K562 (cell line): ENCODE results near the gene SLC20A1. TPM values are rescaled to one million over a fixed set of nuclear protein-coding genes. Genes with fewer than 3 reads are reported as not detected.

ENCODE experiments used
- ATAC-seq: fragments of 200-7000 bp; cut with Tn5 transposase; 3 replicates; pipeline ENCODE4 v1.9.1; 2020; ENCODE audit warnings: moderate library complexity
- BruUV-seq: library from RNA; stranded (reverse); fragments of 400-500 nt; replicated peaks from 2 replicates; lab custom pipeline; 2021; lab: Mats Ljungman, UMichigan
- CTCF ChIA-PET: fragments of 300-600 bp; formaldehyde crosslinking; extraction: SDS; loops from one replicate; lab custom pipeline; 2021; ENCODE audit warnings: low intra/inter-chr PET ratio; lab: Yijun Ruan, JAX
- POLR2A ChIA-PET: fragments of 300-600, 350-650 bp; sonication (Branson Sonifier 250); formaldehyde crosslinking; extraction: SDS; loops from one replicate; lab custom pipeline; 2021; ENCODE audit warnings: antibody characterized with exemption, inconsistent platforms; lab: Yijun Ruan, JAX
- DNase-seq, 4 experiments: peaks; one replicate each; pipeline versions ENCODE4 v3.0.0 to v3.0.0-alpha.2; 2011 to 2018; ENCODE audit warnings: low spot score in 3 of 4, mixed read lengths in 3 of 4; ENCODE audit errors: extremely low read depth in 1 of 4
- FAIRE-seq: peaks from 2 replicates; lab custom pipeline; 2011; peaks lifted over from hg19 to GRCh38; lab: Jason Lieb, UNC
- H2AFZ ChIP-seq: 2 replicates; pipeline ENCODE4 v1.6.0; 2011; ENCODE audit warnings: low read depth, low read length, control low read depth, inconsistent platforms
- H3K27ac ChIP-seq: fragments of 200-600 bp; 3 replicates; pipeline ENCODE4 v1.8.0; 2011; ENCODE audit warnings: low read depth, mild to moderate bottlenecking, control low read depth, inconsistent platforms, low read length, moderate library complexity, mixed read lengths; ENCODE audit errors: extremely low read depth
- H3K27me3 ChIP-seq, 2 experiments: fragments of 300-600 bp in 1 of 2; 2 replicates in 1 of 2; 3 replicates in 1 of 2; pipeline versions ENCODE4 v1.6.0 to v1.8.0; 2011; ENCODE audit warnings: inconsistent platforms in 2 of 2, low read length in 2 of 2, mild to moderate bottlenecking in 1 of 2, mixed read lengths in 1 of 2, moderate library complexity in 1 of 2; ENCODE audit not compliant: control insufficient read depth in 2 of 2, insufficient read depth in 2 of 2
- H3K36me3 ChIP-seq: fragments of 300-600 bp; 3 replicates; pipeline ENCODE4 v1.8.0; 2011; ENCODE audit warnings: mild to moderate bottlenecking, low read length, inconsistent platforms; ENCODE audit not compliant: control insufficient read depth, insufficient read depth
- H3K4me1 ChIP-seq, 2 experiments: fragments of 200-600 bp in 1 of 2; replicated peaks in 1 of 2; 2 replicates in 1 of 2; 3 replicates in 1 of 2; pipeline versions ENCODE4 v1.5.1 to v1.8.0; 2011; ENCODE audit warnings: inconsistent platforms in 2 of 2, low read length in 2 of 2, mild to moderate bottlenecking in 1 of 2, mixed read lengths in 1 of 2, moderate library complexity in 1 of 2; ENCODE audit not compliant: control insufficient read depth in 2 of 2, insufficient read depth in 2 of 2
- H3K4me2 ChIP-seq: 2 replicates; pipeline ENCODE4 v1.6.1; 2011; ENCODE audit warnings: low read length, control low read depth, inconsistent platforms, mixed read lengths; ENCODE audit not compliant: insufficient read depth
- H3K4me3 ChIP-seq: fragments of 200-600 bp; sonication (generic), shearing (Covaris generic); 2 replicates; pipeline ENCODE4 v1.5.1; 2016; ENCODE audit warnings: control low read depth, inconsistent platforms
- H3K79me2 ChIP-seq: fragments of 200-600 bp; 3 replicates; pipeline ENCODE4 v1.8.0; 2011; ENCODE audit warnings: low read length, inconsistent platforms; ENCODE audit not compliant: control insufficient read depth, insufficient read depth
- H3K9ac ChIP-seq, 2 experiments: 2 replicates each; pipeline versions ENCODE4 v1.6.0 to v1.6.1; 2011; ENCODE audit warnings: low read depth in 2 of 2, low read length in 2 of 2, control low read depth in 1 of 2, inconsistent platforms in 1 of 2, mild to moderate bottlenecking in 1 of 2, mixed read lengths in 1 of 2; ENCODE audit not compliant: insufficient read depth in 1 of 2
- H3K9me1 ChIP-seq: one replicate; pipeline ENCODE4 v1.6.0; 2011; ENCODE audit warnings: inconsistent platforms, mild to moderate bottlenecking, low read length, moderate library complexity; ENCODE audit not compliant: control insufficient read depth, insufficient read depth
- H3K9me3 ChIP-seq: replicated peaks from 2 replicates; pipeline ENCODE4 v1.5.1; 2011; ENCODE audit warnings: low read depth, low read length, inconsistent platforms; ENCODE audit not compliant: control insufficient read depth, insufficient read depth
- H4K20me1 ChIP-seq: replicated peaks from 2 replicates; pipeline ENCODE4 v1.6.1; 2011; ENCODE audit warnings: low read length, inconsistent platforms, mixed read lengths; ENCODE audit not compliant: control insufficient read depth, insufficient read depth
- FOSL1 ChIP-seq: fragments of 200-800 bp; sonication (Bioruptor generic); conservative IDR thresholded peaks from 2 replicates; pipeline ENCODE4 v1.6.1; 2016; ENCODE audit warnings: missing genetic modification characterization, missing compliant biosample characterization
- FOXA3 ChIP-seq, 2 experiments: fragments of 450-650 bp in 1 of 2; sonication (generic) in 1 of 2; formaldehyde crosslinking; IDR thresholded peaks in 1 of 2; conservative IDR thresholded peaks in 1 of 2; 2 replicates each; pipeline versions ENCODE4 v1.4.0 to v1.8.0; 2020 to 2022; ENCODE audit warnings: mild to moderate bottlenecking in 2 of 2, missing genetic modification reagents in 1 of 2
- FOXK2 ChIP-seq, 2 experiments: fragments of 450-650 bp; IDR thresholded peaks in 1 of 2; conservative IDR thresholded peaks in 1 of 2; 2 replicates each; pipeline ENCODE4 v1.6.1; 2016; ENCODE audit warnings: low read depth in 2 of 2, mild to moderate bottlenecking in 1 of 2
- NELFE ChIP-seq: IDR thresholded peaks from 2 replicates; pipeline ENCODE4 v1.6.1; 2011; ENCODE audit warnings: mild to moderate bottlenecking; ENCODE audit not compliant: insufficient read depth, insufficient read length
- NUFIP1 ChIP-seq: fragments of 450-650 bp; IDR thresholded peaks from 2 replicates; pipeline ENCODE4 v1.6.1; 2018; ENCODE audit not compliant: partially characterized antibody
- POLR2B ChIP-seq: fragments of 450-650 bp; IDR thresholded peaks from 2 replicates; pipeline ENCODE4 v1.6.1; 2018; ENCODE audit warnings: low read depth; ENCODE audit not compliant: partially characterized antibody
- ZBTB1 ChIP-seq: sonication (generic); formaldehyde crosslinking; IDR thresholded peaks from 2 replicates; pipeline ENCODE4 v1.8.1; 2023; ENCODE audit warnings: missing genetic modification reagents, low read depth, mild to moderate bottlenecking, borderline replicate concordance
- ZNF311 ChIP-seq: fragments of 250-450 bp; sonication (Bioruptor Pico); IDR thresholded peaks from 2 replicates; pipeline ENCODE4 v1.4.0; 2020; ENCODE audit warnings: mild to moderate bottlenecking, moderate library complexity
- ZNF830 ChIP-seq: fragments of 250-450 bp; sonication (Bioruptor Pico); IDR thresholded peaks from 2 replicates; pipeline ENCODE4 v1.5.0; 2021; ENCODE audit warnings: mild to moderate bottlenecking
- WGBS: fragments of 100-300 bp; shearing (Covaris generic); methylation state at CpG from one replicate; pipeline ENCODE4 v1.1.6; 2016; ENCODE audit warnings: low coverage, mixed read lengths; ENCODE audit not compliant: insufficient coverage; ENCODE audit errors: missing lambda C conversion rate; 5-methylcytosine and 5-hydroxymethylcytosine counted together
- in situ Hi-C: fragments of 300-500 bp; cut with MboI; formaldehyde crosslinking; loops from 4 replicates; pipeline ENCODE4 v1.15.0; 2018; ENCODE audit warnings: inconsistent platforms, mixed read lengths
- intact Hi-C: fragments of 100-400 bp; cut with micrococcal nuclease; formaldehyde crosslinking; loops from 2 replicates; pipeline ENCODE4 v1.14.2; 2022
- polyA plus RNA-seq, 8 experiments: library from polyadenylated mRNA; depleted of rRNA in 4 of 8; stranded (reverse) in 5 of 8; unstranded in 3 of 8; fragments of >200 nt; fragmentation: Nextera tagmentation in 2 of 8; fragmentation: Illumina TruSeq in 1 of 8; extraction: Ambion mirVana in 2 of 8; extraction: Trizol in 1 of 8; gene quantifications; 2 replicates each; pipeline versions ENCODE4 v1.2.1 to v1.2.3, GENCODE V29; 2011 to 2014; ENCODE audit warnings: inconsistent platforms in 1 of 8, missing spikeins in 1 of 8
- total RNA-seq, 7 experiments: library from RNA; depleted of rRNA in 6 of 7; stranded (reverse); fragments of >200 nt in 6 of 7; fragmentation: Illumina TruSeq in 2 of 7; extraction: Trizol in 2 of 7; gene quantifications; 2 replicates each; pipeline versions ENCODE4 v1.2.1 to v1.2.3, GENCODE V29; 2011 to 2021; ENCODE audit warnings: low replicate concordance in 1 of 7
- TF ChIP-seq, protein P1 (sequence below): fragments of 450-650 bp; IDR thresholded peaks from one replicate; pipeline ENCODE4 v1.6.1; 2018; ENCODE audit warnings: mild to moderate bottlenecking, moderate library complexity; ENCODE audit not compliant: partially characterized antibody
- TF ChIP-seq, protein P2 (sequence below): sonication (generic); formaldehyde crosslinking; IDR thresholded peaks from 2 replicates; pipeline ENCODE4 v1.8.0; 2022; ENCODE audit warnings: mild to moderate bottlenecking, missing genetic modification reagents, borderline replicate concordance

The SLC20A1 gene
- total and polyA plus RNA-seq, 9 of the 15 experiments (the other 6 are each of a cell fraction or from before 2014, with no cell fraction given): 53.8 to 150 (median 74.7) TPM

DNA sequence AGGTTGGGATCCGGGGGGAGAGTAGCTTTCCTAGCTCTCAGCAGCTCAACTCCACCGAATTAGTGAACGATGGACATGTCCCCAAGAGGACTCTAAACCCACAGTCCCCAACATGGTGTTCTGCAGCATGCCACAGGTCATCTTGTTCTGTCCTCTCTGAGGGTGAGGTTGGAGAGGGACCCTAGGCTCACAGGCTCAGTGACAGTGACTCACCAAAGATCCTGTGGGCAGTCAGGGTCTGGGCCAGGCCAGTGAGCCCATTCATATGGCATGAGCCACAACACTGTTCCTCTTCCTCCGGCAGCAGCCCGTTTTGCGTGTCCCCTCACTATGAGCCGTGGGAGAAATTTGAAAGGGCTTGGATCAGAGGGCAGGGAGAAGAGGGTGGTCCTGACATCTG, 2.8 kb upstream of the SLC20A1 start:
- peaks cover 34% of the 10 kb centered on the region for H3K79me2 ChIP-seq
- peaks cover 24 to 57% of the 10 kb centered on the region in 2 experiments for H3K4me1 ChIP-seq
- intact Hi-C loops: no loop called here
- no peak overlapping the region for H3K4me2 ChIP-seq
- ATAC-seq: no peak
- 68% methylated on average over 7 of the region's 7 CpGs for WGBS
- no peak for TF ChIP-seq NUFIP1
- TF ChIP-seq FOSL1: peak; percentile 18; the same call in 1 of the 2 replicates
- TF ChIP-seq, all 486 proteins: peak for 1
- no peak overlapping the region for H3K27ac ChIP-seq
- no peak overlapping the region for H3K4me3 ChIP-seq
- H3K27me3 ChIP-seq: no peaks in the 10 kb centered on the region
- no peaks in the 10 kb centered on the region for H3K9me3 ChIP-seq
- in situ Hi-C loops: no loop called here
- FAIRE-seq: no peak
- DNase-seq: peak in 1 of 4 experiments; percentile 34
- POLR2A ChIA-PET: interaction anchor here (0.7 to 9.6 kb wide), 3 partner anchors 11 to 43 kb away, joined by 3 to 84 read pairs (median 5); no protein-coding TSS in a partner anchor
- no TSS peak for BruUV-seq
- H3K36me3 ChIP-seq: peaks cover 13% of the 10 kb centered on the region
- peak overlapping the region in 1 of 2 experiments; percentile 18; a peak in 1 of 4 replicates for H3K9ac ChIP-seq
- CTCF ChIA-PET: no interaction called here
- H4K20me1 ChIP-seq: peaks cover 12% of the 10 kb centered on the region; the same call in 1 of the 2 replicates
- no peak overlapping the region for H2AFZ ChIP-seq
- no peaks in the 10 kb centered on the region for H3K9me1 ChIP-seq

DNA sequence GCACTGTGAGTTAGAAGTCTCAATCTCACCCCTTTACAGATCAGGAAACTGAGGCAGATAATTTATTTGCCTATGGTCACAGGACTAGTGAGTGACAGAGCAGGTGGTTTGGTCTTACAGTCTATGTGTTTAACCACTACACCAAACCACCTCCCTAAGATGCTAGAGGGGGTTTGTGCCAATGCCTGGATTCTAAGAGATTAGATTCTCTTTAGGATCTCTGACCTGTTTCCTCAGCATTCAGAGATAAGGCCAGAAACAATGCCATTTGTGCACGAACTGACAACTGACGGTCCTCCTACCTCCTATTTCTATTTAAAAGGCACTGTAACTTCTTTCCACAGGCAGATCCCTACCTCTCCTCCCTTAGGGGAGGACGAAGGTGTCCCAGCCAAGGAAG, 2.3 kb upstream of the SLC20A1 start:
- no TSS peak for BruUV-seq
- Histone ChIP-seq H4K20me1 (peaks cover 13% of the 10 kb centered on the region; the same call in 1 of the 2 replicates), H3K4me3 (no peak overlapping the region), H3K9me3 (no peaks in the 10 kb centered on the region), H3K4me2 (peak overlapping the region; percentile 99), H3K9ac (peak overlapping the region; percentile 46 to 87; a peak in 2 of 4 replicates), H3K27ac (peak overlapping the region; percentile 25; the same call in 1 of the 3 replicates), H2AFZ (peak overlapping the region; percentile 96), H3K36me3 (peaks cover 19% of the 10 kb centered on the region), H3K4me1 (peaks cover 24 to 62% of the 10 kb centered on the region in 2 experiments), H3K9me1 (no peaks in the 10 kb centered on the region), H3K27me3 (no peaks in the 10 kb centered on the region), H3K79me2 (peaks cover 39% of the 10 kb centered on the region)
- POLR2A ChIA-PET: interaction anchor here (9.6 kb wide), 1 partner anchor 11 kb away, joined by 84 read pairs; no protein-coding TSS in a partner anchor
- WGBS: 6% methylated on average over 3 of the region's 3 CpGs
- in situ Hi-C loops (no loop called here), intact Hi-C loops (no loop called here)
- CTCF ChIA-PET: no interaction called here
- no peak for ATAC-seq
- DNase-seq: peak in 1 of 4 experiments; percentile 49
- FAIRE-seq: no peak
- TF ChIP-seq POLR2B (no peak), ZNF311 (CRISPR knock-in tag) (no peak), NELFE (no peak), FOXA3 (CRISPR knock-in tag; conservative IDR thresholded peaks at IDR 0.05 in 1 of 2, IDR thresholded peaks at IDR 0.05 in 1 of 2) (0 out of 4 replicates have a peak, but pooled peaks of 1 of the 2 experiments have one; percentile 6), ZNF830 (CRISPR knock-in tag) (no peak), FOXK2 (conservative IDR thresholded peaks at IDR 0.05 in 1 of 2, IDR thresholded peaks at IDR 0.05 in 1 of 2; ENCODE audit: low read depth in 2 of 2) (no peak), ZBTB1 (CRISPR knock-in tag) (no peak)
- TF ChIP-seq, protein P1, sequence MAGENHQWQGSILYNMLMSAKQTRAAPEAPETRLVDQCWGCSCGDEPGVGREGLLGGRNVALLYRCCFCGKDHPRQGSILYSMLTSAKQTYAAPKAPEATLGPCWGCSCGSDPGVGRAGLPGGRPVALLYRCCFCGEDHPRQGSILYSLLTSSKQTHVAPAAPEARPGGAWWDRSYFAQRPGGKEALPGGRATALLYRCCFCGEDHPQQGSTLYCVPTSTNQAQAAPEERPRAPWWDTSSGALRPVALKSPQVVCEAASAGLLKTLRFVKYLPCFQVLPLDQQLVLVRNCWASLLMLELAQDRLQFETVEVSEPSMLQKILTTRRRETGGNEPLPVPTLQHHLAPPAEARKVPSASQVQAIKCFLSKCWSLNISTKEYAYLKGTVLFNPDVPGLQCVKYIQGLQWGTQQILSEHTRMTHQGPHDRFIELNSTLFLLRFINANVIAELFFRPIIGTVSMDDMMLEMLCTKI: no peak
- TF ChIP-seq, protein P2, sequence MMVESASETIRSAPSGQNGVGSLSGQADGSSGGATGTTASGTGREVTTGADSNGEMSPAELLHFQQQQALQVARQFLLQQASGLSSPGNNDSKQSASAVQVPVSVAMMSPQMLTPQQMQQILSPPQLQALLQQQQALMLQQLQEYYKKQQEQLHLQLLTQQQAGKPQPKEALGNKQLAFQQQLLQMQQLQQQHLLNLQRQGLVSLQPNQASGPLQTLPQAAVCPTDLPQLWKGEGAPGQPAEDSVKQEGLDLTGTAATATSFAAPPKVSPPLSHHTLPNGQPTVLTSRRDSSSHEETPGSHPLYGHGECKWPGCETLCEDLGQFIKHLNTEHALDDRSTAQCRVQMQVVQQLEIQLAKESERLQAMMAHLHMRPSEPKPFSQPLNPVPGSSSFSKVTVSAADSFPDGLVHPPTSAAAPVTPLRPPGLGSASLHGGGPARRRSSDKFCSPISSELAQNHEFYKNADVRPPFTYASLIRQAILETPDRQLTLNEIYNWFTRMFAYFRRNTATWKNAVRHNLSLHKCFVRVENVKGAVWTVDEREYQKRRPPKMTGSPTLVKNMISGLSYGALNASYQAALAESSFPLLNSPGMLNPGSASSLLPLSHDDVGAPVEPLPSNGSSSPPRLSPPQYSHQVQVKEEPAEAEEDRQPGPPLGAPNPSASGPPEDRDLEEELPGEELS (CRISPR knock-in tag): no peak
